Mammary epithelial cell (primary cell): ENCODE measurements around the gene TNFAIP8.

Experiments used
- EZH2 ChIP-seq: IDR thresholded peaks from 2 replicates; pipeline ENCODE4 v1.6.1; 2012; ENCODE audit warnings: low read length, inconsistent platforms, borderline replicate concordance
- TF ChIP-seq, protein P1 (sequence below), 2 donors: IDR thresholded peaks in 1 of 2; conservative IDR thresholded peaks in 1 of 2; 2 replicates each; pipeline ENCODE4 v1.5.1; 2011 to 2012; ENCODE audit warnings: inconsistent platforms in 2 of 2, low read length in 2 of 2, mild to moderate bottlenecking in 2 of 2, control low read depth in 1 of 2, low read depth in 1 of 2; ENCODE audit not compliant: insufficient read depth in 1 of 2; ENCODE audit errors: extremely low read depth in 1 of 2

DNA sequence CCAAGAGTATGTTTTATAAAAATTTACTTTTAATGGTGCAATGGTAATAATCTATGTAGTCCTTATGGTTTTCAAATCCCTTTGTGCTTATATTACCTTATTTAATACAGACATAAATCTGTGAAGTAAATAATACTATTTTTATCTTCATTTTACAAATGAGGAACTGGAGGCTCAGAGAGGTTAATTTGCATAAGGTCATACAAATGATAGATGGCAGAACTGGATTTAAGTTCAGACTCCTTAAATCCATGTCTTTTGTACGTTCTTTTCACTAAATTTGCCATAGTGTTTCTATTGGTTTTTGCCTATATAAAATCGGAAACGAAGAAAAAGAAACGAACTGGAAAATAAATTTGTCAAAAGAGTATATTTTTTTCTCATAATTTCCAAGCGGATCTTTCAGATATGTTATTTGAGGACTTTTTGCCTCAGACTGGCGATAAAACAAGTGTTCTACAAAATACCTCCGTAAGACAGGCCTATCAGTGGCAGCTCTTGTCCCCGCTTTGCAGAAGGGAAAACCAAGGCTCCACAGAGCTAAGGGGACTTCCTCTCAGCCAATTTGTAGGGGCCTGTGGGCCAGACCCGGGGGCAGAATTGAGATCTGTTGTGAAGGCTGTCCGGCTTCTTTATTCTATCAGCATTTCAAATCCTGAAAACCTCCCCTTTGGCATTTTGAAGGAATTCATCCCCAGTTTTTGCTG lies 1.1 kb upstream of the TNFAIP8 start:
- TF ChIP-seq, protein P1, sequence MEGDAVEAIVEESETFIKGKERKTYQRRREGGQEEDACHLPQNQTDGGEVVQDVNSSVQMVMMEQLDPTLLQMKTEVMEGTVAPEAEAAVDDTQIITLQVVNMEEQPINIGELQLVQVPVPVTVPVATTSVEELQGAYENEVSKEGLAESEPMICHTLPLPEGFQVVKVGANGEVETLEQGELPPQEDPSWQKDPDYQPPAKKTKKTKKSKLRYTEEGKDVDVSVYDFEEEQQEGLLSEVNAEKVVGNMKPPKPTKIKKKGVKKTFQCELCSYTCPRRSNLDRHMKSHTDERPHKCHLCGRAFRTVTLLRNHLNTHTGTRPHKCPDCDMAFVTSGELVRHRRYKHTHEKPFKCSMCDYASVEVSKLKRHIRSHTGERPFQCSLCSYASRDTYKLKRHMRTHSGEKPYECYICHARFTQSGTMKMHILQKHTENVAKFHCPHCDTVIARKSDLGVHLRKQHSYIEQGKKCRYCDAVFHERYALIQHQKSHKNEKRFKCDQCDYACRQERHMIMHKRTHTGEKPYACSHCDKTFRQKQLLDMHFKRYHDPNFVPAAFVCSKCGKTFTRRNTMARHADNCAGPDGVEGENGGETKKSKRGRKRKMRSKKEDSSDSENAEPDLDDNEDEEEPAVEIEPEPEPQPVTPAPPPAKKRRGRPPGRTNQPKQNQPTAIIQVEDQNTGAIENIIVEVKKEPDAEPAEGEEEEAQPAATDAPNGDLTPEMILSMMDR (conservative IDR thresholded peaks at IDR 0.05 in 1 of 2, IDR thresholded peaks at IDR 0.05 in 1 of 2; ENCODE audit: extremely low read depth in 1 of 2, insufficient read depth in 1 of 2, low read depth in 1 of 2, low read length in 2 of 2) = no peak
- TF ChIP-seq EZH2 = no peak
